ENCODE results near the gene GADL1.

The GADL1 gene

DNA sequence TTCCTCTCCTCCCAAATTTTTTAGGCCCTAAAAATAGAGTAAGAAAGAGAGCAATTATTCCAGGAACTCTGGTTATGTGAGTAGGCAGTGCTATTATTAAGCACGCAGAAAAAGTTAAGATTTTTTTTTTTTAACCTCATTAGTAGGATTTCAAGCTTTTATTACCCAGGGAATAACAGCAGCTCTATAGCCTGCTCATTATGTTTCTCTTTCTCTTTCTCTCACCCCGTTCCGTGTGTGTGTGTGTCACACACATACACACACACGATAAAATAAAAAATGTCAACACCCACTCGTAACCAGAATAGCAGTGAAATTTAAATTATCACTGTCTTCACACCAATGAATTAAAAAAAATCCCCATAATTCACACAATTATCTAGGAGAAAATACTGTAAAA, 30.3 kb downstream of the GADL1 start:
- TF ChIP-seq, protein P1, sequence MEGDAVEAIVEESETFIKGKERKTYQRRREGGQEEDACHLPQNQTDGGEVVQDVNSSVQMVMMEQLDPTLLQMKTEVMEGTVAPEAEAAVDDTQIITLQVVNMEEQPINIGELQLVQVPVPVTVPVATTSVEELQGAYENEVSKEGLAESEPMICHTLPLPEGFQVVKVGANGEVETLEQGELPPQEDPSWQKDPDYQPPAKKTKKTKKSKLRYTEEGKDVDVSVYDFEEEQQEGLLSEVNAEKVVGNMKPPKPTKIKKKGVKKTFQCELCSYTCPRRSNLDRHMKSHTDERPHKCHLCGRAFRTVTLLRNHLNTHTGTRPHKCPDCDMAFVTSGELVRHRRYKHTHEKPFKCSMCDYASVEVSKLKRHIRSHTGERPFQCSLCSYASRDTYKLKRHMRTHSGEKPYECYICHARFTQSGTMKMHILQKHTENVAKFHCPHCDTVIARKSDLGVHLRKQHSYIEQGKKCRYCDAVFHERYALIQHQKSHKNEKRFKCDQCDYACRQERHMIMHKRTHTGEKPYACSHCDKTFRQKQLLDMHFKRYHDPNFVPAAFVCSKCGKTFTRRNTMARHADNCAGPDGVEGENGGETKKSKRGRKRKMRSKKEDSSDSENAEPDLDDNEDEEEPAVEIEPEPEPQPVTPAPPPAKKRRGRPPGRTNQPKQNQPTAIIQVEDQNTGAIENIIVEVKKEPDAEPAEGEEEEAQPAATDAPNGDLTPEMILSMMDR (IDR thresholded peaks at IDR 0.05; ENCODE audit: insufficient read depth, low read depth, low read length, missing control alignments) = no peak
- H3K4me3 ChIP-seq (ENCODE audit: low read depth, low read length) = no peak overlapping the region
- DNase-seq (ENCODE audit: low read depth) = no peak

DNA sequence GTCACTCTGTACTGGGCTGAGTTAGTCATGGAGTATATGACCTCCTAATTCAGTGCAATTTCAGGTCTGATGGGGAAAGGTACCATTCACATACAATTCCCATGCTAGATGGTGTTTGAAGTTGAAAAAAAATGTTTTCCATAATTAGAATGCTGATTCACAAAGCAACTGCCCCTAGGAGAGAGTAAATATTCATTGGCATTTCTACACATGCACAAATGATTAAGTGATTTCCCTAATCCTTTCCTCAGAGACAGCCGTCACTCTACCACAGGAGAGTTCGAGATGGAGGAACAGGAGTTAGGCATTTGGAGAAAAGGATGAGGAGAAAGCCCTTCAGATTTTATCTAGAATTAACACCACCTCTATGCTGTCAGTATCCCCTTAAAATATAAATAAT, 32.5 kb downstream of the GADL1 start:
- H3K4me3 ChIP-seq (ENCODE audit: low read depth, low read length) = no peak overlapping the region
- no peak for DNase-seq (ENCODE audit: low read depth)
- TF ChIP-seq, protein P1 (IDR thresholded peaks at IDR 0.05; ENCODE audit: insufficient read depth, low read depth, low read length, missing control alignments) = no peak

DNA sequence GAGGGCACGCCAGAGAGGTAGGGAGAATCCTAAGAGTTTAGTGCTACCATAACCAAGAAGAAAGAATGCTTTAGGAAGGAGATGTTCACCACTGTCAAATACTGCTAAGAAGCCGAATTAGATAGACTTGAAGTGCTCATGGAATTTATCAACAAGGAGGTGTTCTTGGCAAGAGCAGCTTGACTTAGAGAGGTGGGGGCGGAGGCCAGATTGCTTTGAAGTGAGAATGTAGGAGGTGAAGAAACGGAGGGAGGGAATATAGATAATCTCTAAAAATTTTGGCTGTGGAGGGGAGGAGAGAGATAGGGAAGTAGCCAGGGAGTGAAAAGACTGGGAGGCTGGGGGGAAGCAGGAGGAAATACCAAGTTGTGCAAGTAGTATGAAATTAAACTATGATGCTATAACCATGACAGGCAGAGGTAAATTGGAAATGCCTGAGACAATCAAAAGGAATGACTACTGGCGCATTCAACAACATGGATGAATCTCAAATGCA, 35.5 kb downstream of the GADL1 start:
- no peak for DNase-seq (ENCODE audit: low read depth)
- H3K4me3 ChIP-seq (ENCODE audit: low read depth, low read length) = no peak overlapping the region
- TF ChIP-seq, protein P1 (IDR thresholded peaks at IDR 0.05; ENCODE audit: insufficient read depth, low read depth, low read length, missing control alignments) = no peak

DNA sequence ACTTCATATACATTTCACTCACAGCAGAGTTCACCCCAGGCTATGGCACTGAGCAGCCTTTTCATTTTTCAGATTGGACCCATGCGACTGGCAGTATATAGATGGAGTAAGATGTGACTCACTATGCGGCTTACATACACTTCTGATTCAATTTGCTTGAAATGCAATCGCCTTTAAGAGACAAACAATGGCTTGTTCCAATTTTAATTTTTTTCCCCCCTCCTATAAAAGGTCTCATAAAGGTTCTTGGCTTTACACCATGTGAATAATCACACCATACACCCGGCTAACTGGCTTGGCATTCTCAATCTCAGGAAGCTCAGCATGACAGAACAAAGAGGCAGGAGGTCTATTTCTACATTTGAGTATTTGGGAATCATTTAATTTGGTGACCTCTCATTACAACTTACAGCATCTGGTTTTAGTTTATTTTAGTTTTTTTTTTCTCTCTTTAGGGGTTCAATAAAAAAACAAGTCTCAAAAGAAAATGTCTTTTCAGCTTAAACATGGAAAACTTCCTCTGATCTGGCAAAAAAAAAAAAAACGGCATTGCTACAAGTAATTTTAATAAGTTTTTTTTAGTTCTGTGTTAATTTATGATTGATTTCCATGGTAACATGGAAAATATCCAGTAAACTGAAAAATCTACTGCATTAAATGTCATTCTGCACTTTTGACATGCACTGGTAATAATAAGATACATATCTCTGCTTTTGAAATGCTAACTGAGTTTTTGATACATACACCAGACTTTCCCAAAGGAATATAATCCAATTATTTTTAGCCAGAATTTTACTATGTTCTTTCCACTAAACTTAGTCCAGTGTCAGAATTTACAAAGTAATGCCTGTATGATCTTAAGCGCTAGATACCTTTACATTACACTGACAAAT, 38.8 kb downstream of the GADL1 start:
- no peak overlapping the region for H3K4me3 ChIP-seq (ENCODE audit: low read depth, low read length)
- TF ChIP-seq, protein P1 (IDR thresholded peaks at IDR 0.05; ENCODE audit: insufficient read depth, low read depth, low read length, missing control alignments) = no peak
- DNase-seq (ENCODE audit: low read depth) = no peak

DNA sequence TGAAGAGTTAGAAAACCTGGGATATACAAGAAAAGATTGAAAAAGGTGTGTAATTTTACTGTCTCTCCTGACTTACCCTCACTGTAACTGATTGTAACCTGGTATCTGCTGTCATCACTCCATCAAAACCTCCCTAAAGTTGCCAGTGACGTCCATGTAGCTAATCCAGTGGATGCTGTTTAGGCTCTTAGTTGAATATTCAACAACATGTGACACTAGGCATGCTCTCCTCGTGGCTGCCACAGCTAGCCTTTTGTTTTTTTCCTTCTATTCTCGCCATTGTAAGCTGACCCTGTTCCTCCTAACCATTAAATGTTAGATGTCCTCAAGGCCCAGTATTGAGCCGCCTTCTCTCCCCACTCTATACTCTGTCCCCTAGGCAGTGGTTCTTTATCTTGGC, 41.6 kb downstream of the GADL1 start:
- TF ChIP-seq, protein P1 (IDR thresholded peaks at IDR 0.05; ENCODE audit: insufficient read depth, low read depth, low read length, missing control alignments) = no peak
- no peak for DNase-seq (ENCODE audit: low read depth)
- H3K4me3 ChIP-seq (ENCODE audit: low read depth, low read length) = no peak overlapping the region

DNA sequence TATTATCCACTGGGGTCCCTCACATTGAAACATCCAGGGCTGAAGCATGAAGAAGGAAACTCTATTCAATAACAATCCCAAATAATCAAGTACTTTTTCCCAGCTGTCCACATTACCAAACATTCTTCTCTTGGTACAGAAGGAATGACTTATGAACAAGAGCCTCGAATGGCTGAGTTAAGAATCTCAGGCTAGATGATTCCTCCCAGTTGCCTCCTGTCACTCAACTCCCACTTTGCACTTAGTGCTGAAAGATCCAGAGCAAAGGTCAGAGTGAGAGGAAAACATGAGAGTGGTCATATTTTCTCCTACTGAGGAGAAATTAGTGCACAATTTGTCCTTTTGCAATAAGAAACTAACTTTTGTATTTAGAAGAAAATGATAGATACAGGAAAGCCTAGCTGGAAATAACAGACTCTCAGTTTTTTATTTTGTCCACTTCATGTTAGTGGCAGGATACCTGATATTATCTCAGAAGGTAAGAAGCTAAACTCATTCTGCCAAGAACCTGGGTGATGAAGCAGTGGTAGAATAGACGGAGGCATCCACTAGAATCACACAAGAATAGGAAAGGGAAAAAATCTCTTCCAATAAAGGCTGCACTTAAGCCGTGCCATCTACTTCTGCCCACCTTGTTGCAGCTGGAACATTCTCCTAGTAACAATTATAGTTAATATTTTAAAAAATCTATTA, 46.2 kb downstream of the GADL1 start:
- TF ChIP-seq, protein P1 (IDR thresholded peaks at IDR 0.05; ENCODE audit: insufficient read depth, low read depth, low read length, missing control alignments) = no peak

More for the DNA sequence above, 46.2 kb downstream of the GADL1 start:
- no peak for DNase-seq (ENCODE audit: low read depth)
- H3K4me3 ChIP-seq (ENCODE audit: low read depth, low read length) = no peak overlapping the region
